ENCODE measurements around the gene HHLA2. TPM values are rescaled to one million over a fixed set of nuclear protein-coding genes. Genes with fewer than 3 reads are reported as not detected.

Gene HHLA2
- total RNA-seq, 3 donors from 2014 or later (not counting 1 experiment from before 2014, with no cell fraction given) = 0.09 TPM; not detected in 2

GRCh38 chr3:108342837-108343486, 46.6 kb downstream of the HHLA2 start:
- no peaks in the 10 kb centered on the region for H3K9me3 ChIP-seq (ENCODE audit: control insufficient read depth, insufficient read depth, low read length)
- no peak overlapping the region for H3K4me3 Mint-ChIP-seq
- H3K27ac Mint-ChIP-seq = no peak overlapping the region
- H3K4me1 Mint-ChIP-seq = no peaks in the 10 kb centered on the region
- no peaks in the 10 kb centered on the region for H3K36me3 Mint-ChIP-seq
- no peaks in the 10 kb centered on the region for H3K9me3 Mint-ChIP-seq
- H3K27me3 ChIP-seq (ENCODE audit: control insufficient read depth, insufficient read depth, low read length) = no peaks in the 10 kb centered on the region
- no peak for ATAC-seq
- no peak overlapping the region for H3K27ac ChIP-seq (ENCODE audit: low read length)
- TF ChIP-seq CTCF (IDR thresholded peaks at IDR 0.05) = no peak
- intact Hi-C loops (cut with micrococcal nuclease) = no loop called here
- H3K36me3 ChIP-seq (ENCODE audit: control insufficient read depth, insufficient read depth, low read length) = no peaks in the 10 kb centered on the region
- H3K4me3 ChIP-seq (ENCODE audit: low read length) = no peak overlapping the region
- H3K27me3 Mint-ChIP-seq (ENCODE audit: low read depth in 2 of 2) = peaks cover 5% of the 10 kb centered on the region in 2 donors
- DNase-seq = no peak
- 93% methylated on average over 2 of the region's 4 CpGs for WGBS (ENCODE audit: insufficient coverage)
- no peaks in the 10 kb centered on the region for H3K4me1 ChIP-seq (ENCODE audit: control insufficient read depth, insufficient read depth, low read length)

- no peak overlapping the region for H3K27ac Mint-ChIP-seq
- H3K4me3 Mint-ChIP-seq = no peak overlapping the region
- H3K27me3 Mint-ChIP-seq (ENCODE audit: low read depth in 2 of 2) = peaks cover 8 to 9% of the 10 kb centered on the region in 2 donors
- 93% methylated on average over 1 of the region's 4 CpGs for WGBS (ENCODE audit: insufficient coverage)
- H3K36me3 Mint-ChIP-seq = no peaks in the 10 kb centered on the region
- Histone ChIP-seq H3K9me3 (ENCODE audit: control insufficient read depth, insufficient read depth, low read length) (no peaks in the 10 kb centered on the region), H3K27ac (ENCODE audit: low read length) (no peak overlapping the region), H3K36me3 (ENCODE audit: control insufficient read depth, insufficient read depth, low read length) (no peaks in the 10 kb centered on the region), H3K4me1 (ENCODE audit: control insufficient read depth, insufficient read depth, low read length) (no peaks in the 10 kb centered on the region), H3K27me3 (ENCODE audit: control insufficient read depth, insufficient read depth, low read length) (no peaks in the 10 kb centered on the region), H3K4me3 (ENCODE audit: low read length) (no peak overlapping the region)
- intact Hi-C loops (cut with micrococcal nuclease) = no loop called here
- ATAC-seq = no peak
- DNase-seq = no peak
- TF ChIP-seq CTCF (IDR thresholded peaks at IDR 0.05) = no peak
- no peaks in the 10 kb centered on the region for H3K4me1 Mint-ChIP-seq
- no peaks in the 10 kb centered on the region for H3K9me3 Mint-ChIP-seq
These were observed 47.1 kb downstream of the HHLA2 start for GRCh38 chr3:108343491-108343890.

GRCh38 chr3:108345492-108346205, 49.3 kb downstream of the HHLA2 start:
- Histone ChIP-seq H3K9me3 (ENCODE audit: control insufficient read depth, insufficient read depth, low read length) (no peaks in the 10 kb centered on the region), H3K27ac (ENCODE audit: low read length) (no peak overlapping the region), H3K4me1 (ENCODE audit: control insufficient read depth, insufficient read depth, low read length) (no peaks in the 10 kb centered on the region), H3K4me3 (ENCODE audit: low read length) (no peak overlapping the region), H3K36me3 (ENCODE audit: control insufficient read depth, insufficient read depth, low read length) (no peaks in the 10 kb centered on the region), H3K27me3 (ENCODE audit: control insufficient read depth, insufficient read depth, low read length) (no peaks in the 10 kb centered on the region)
- no peaks in the 10 kb centered on the region for H3K4me1 Mint-ChIP-seq
- no peak for ATAC-seq
- DNase-seq = no peak
- intact Hi-C loops (cut with micrococcal nuclease) = no loop called here
- no peaks in the 10 kb centered on the region for H3K36me3 Mint-ChIP-seq
- no peaks in the 10 kb centered on the region for H3K9me3 Mint-ChIP-seq
- TF ChIP-seq CTCF (IDR thresholded peaks at IDR 0.05) = no peak
- H3K4me3 Mint-ChIP-seq = no peak overlapping the region
- peaks cover 8 to 9% of the 10 kb centered on the region in 2 donors for H3K27me3 Mint-ChIP-seq (ENCODE audit: low read depth in 2 of 2)
- H3K27ac Mint-ChIP-seq = no peak overlapping the region
- 46% methylated on average over 5 of the region's 6 CpGs for WGBS (ENCODE audit: insufficient coverage)
